Measurements from ENCODE around the gene KRT38.

- TF ChIP-seq POLR2A (IDR thresholded peaks at IDR 0.05) (no peak), CTCF (IDR thresholded peaks at IDR 0.05) (no peak)
These were observed 37.5 kb upstream of the KRT38 start for GRCh38 chr17:41478237-41478636.

Data from testis (tissue), 2 donors.